ENCODE results near the gene LDLRAD3. TPM values are rescaled to one million over a fixed set of nuclear protein-coding genes. Genes with fewer than 3 reads are reported as not detected.

LDLRAD3 gene
- total RNA-seq, 1 experiment from 2014 or later, result 12.1 TPM

GRCh38 chr11:35946766-35947165 lies 2.9 kb downstream of the LDLRAD3 start:
- H3K9ac ChIP-seq (ENCODE audit: extremely low read depth, insufficient read length, low read length), result no peak overlapping the region
- no peak overlapping the region for H3K56ac ChIP-seq (ENCODE audit: insufficient read length, low read depth, low read length)
- H4K91ac ChIP-seq (ENCODE audit: insufficient read length, low read depth, low read length), result no peak overlapping the region
- no peaks in the 10 kb centered on the region for H3K9me3 ChIP-seq (ENCODE audit: control insufficient read depth, low read depth, low read length)
- H4K5ac ChIP-seq (ENCODE audit: insufficient read length, low read depth, low read length), result no peak overlapping the region
- no peak for TF ChIP-seq CTCF (conservative IDR thresholded peaks at IDR 0.05)
- H3K23me2 ChIP-seq (ENCODE audit: insufficient read length, low read depth, low read length, poor library complexity, severe bottlenecking), result peaks cover 9% of the 10 kb centered on the region
- H4K8ac ChIP-seq (replicated peaks; ENCODE audit: insufficient read length, low read depth, low read length), result no peak overlapping the region
- H3K27me3 Mint-ChIP-seq (ENCODE audit: low read depth), result peaks cover 33% of the 10 kb centered on the region
- no peak overlapping the region for H2AFZ ChIP-seq (ENCODE audit: low read length)
- WGBS (ENCODE audit: extremely low coverage, insufficient read length, low lambda C conversion rate), result no CpG with 5 or more reads among the region's 3 CpGs
- no peak overlapping the region; a peak in 2 of 7 replicates for H3K27ac Mint-ChIP-seq
- no peak for DNase-seq
- no peak overlapping the region for H3K4me2 ChIP-seq (ENCODE audit: insufficient read depth, insufficient read length, low read length)
- no peak overlapping the region for H3K14ac ChIP-seq (ENCODE audit: insufficient read depth, low read length)
- H3K18ac ChIP-seq (ENCODE audit: insufficient read length, low read depth, low read length), result no peak overlapping the region
- H3K36me3 Mint-ChIP-seq (ENCODE audit: insufficient read depth in 1 of 3, low read depth in 3 of 3), result peaks cover 0 to 2% (median 0%) of the 10 kb centered on the region in 3 experiments; a peak in 2 of 7 replicates
- H3T11ph ChIP-seq (ENCODE audit: low read length), result no peak overlapping the region
- no peak overlapping the region for H3K4ac ChIP-seq (ENCODE audit: low read depth, low read length)
- no peaks in the 10 kb centered on the region for H4K20me1 ChIP-seq (ENCODE audit: control insufficient read depth, insufficient read depth, insufficient read length)
- no peak overlapping the region; a peak in 1 of 5 replicates for H3K4me3 Mint-ChIP-seq
- H3K23ac ChIP-seq (ENCODE audit: insufficient read length, low read depth, low read length), result no peak overlapping the region
- H3K9me3 Mint-ChIP-seq, result no peaks in the 10 kb centered on the region
- peaks cover 21% of the 10 kb centered on the region for H3K4me1 ChIP-seq (ENCODE audit: insufficient read depth, low read length)
- no peak overlapping the region for H2BK20ac ChIP-seq (ENCODE audit: low read depth, low read length, poor library complexity, severe bottlenecking)
- peaks cover 6% of the 10 kb centered on the region; the same call in 1 of the 2 replicates for H3K79me2 ChIP-seq (ENCODE audit: insufficient read depth, low read length)
- no peaks in the 10 kb centered on the region; the same call in 1 of the 2 replicates for H3K27me3 ChIP-seq (ENCODE audit: insufficient read depth, low read length)
- H3K4me1 Mint-ChIP-seq, result peaks cover 59 to 64% of the 10 kb centered on the region in 2 experiments
- no peak overlapping the region for H2BK12ac ChIP-seq (ENCODE audit: insufficient read length, low read depth, low read length)
- H3K27ac ChIP-seq (ENCODE audit: insufficient read length, low read depth, low read length), result no peak overlapping the region
- no peak overlapping the region for H2BK5ac ChIP-seq (ENCODE audit: insufficient read length, low read length)
- H2BK120ac ChIP-seq (ENCODE audit: low read depth, low read length, poor library complexity, severe bottlenecking), result no peak overlapping the region
- no peak overlapping the region for H2AK5ac ChIP-seq (ENCODE audit: insufficient read length, low read length)
- no peak overlapping the region for H2BK15ac ChIP-seq (ENCODE audit: low read depth, low read length)
- H3K79me1 ChIP-seq (ENCODE audit: insufficient read depth, low read depth, low read length, poor library complexity, severe bottlenecking), result peaks cover 7% of the 10 kb centered on the region
